Left cardiac atrium (tissue), 2 donors: ENCODE data around the gene CLEC2A. TPM values are rescaled to one million over a fixed set of nuclear protein-coding genes. Genes with fewer than 3 reads are reported as not detected.

Experiments used
- total RNA-seq, 2 donors: library from RNA; stranded (reverse); fragmentation: NEBNext Ultra II Directional; extraction: Animal tissue kit (Norgen Biotek cat#: 25700); gene quantifications; one replicate each; pipeline ENCODE4 v1.2.1, GENCODE V29; 2021
- donor health status: DM: no; HTN: yes; CAD: no; lungs with severe emphysema.
- donor health status: DM: yes; HTN: yes; CAD: no.

Gene CLEC2A
- total RNA-seq, 2 donors from 2014 or later, result not detected

Other genes with a start within 250 kb of the CLEC2A start
- 1 to 10 TPM in 1 of 2 donors, not detected in 1; 1.2 TPM for gene CLECL1, start 199.3 kb downstream of the CLEC2A start, total RNA-seq
- gene CD69, start 171.5 kb downstream of the CLEC2A start, total RNA-seq, result 1 to 10 TPM; 1.7 to 2.9 TPM
- gene KLRF1, start 104.9 kb downstream of the CLEC2A start, total RNA-seq, result under 1 TPM; 0.27 to 0.31 TPM
- gene CLEC2B, start 63.0 kb downstream of the CLEC2A start, total RNA-seq, result 1 to 10 TPM; 3.9 to 8.6 TPM
- not detected for gene KLRF2, start 50.9 kb downstream of the CLEC2A start, total RNA-seq
- 10 to 100 TPM in 1 of 2 donors, 1 to 10 TPM in 1; 2.8 to 17.8 TPM for gene CLEC12A, start 39.0 kb upstream of the CLEC2A start, total RNA-seq
- not detected for gene CLEC1B, start 66.8 kb upstream of the CLEC2A start, total RNA-seq
- under 1 TPM in 1 of 2 donors, not detected in 1; 0.24 TPM for gene CLEC12B, start 78.3 kb upstream of the CLEC2A start, total RNA-seq
- not detected for gene CLEC9A, start 98.3 kb upstream of the CLEC2A start, total RNA-seq
- 1 to 10 TPM; 3.9 to 4.6 TPM for gene CLEC1A, start 166.6 kb upstream of the CLEC2A start, total RNA-seq
- 10 to 100 TPM in 1 of 2 donors, 1 to 10 TPM in 1; 7.4 to 10.4 TPM for gene CLEC7A, start 197.8 kb upstream of the CLEC2A start, total RNA-seq
- gene OLR1, start 239.8 kb upstream of the CLEC2A start, total RNA-seq, result under 1 TPM in 1 of 2 donors, not detected in 1; 0.60 TPM
- gene TMEM52B, start 246.7 kb upstream of the CLEC2A start, total RNA-seq, result not detected